ENCODE measurements around the gene AP2M1. TPM values are rescaled to one million over a fixed set of nuclear protein-coding genes. Genes with fewer than 3 reads are reported as not detected.
A peak's percentile ranks its signal among the peaks of the same experiment; 100 is the strongest.

Gene AP2M1
- total and polyA plus RNA-seq, 2 of the 13 experiments (the other 11 are each of a cell fraction or from before 2014, with no cell fraction given), result 126 to 146 TPM

GRCh38 chr3:184185461-184186183 lies 11.0 kb downstream of the AP2M1 start (continued):
- TF ChIP-seq, protein P1, sequence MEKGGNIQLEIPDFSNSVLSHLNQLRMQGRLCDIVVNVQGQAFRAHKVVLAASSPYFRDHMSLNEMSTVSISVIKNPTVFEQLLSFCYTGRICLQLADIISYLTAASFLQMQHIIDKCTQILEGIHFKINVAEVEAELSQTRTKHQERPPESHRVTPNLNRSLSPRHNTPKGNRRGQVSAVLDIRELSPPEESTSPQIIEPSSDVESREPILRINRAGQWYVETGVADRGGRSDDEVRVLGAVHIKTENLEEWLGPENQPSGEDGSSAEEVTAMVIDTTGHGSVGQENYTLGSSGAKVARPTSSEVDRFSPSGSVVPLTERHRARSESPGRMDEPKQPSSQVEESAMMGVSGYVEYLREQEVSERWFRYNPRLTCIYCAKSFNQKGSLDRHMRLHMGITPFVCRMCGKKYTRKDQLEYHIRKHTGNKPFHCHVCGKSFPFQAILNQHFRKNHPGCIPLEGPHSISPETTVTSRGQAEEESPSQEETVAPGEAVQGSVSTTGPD (CRISPR knock-in tag; IDR thresholded peaks at IDR 0.05), result no peak
- TF ChIP-seq TIGD3 (CRISPR knock-in tag; IDR thresholded peaks at IDR 0.05; ENCODE audit: borderline replicate concordance) (no peak), KLF16 (CRISPR knock-in tag; IDR thresholded peaks at IDR 0.05) (no peak), ZNF296 (CRISPR knock-in tag; conservative IDR thresholded peaks at IDR 0.05) (no peak), ZNF451 (CRISPR knock-in tag; IDR thresholded peaks at IDR 0.05) (peak; percentile 64; the same call in 1 of the 2 replicates), ZNF160 (CRISPR knock-in tag; IDR thresholded peaks at IDR 0.05) (no peak), KLF12 (CRISPR knock-in tag; IDR thresholded peaks at IDR 0.05; ENCODE audit: borderline replicate concordance) (no peak), REST (IDR thresholded peaks at IDR 0.05; ENCODE audit: borderline replicate concordance in 1 of 2, low read depth in 1 of 2, low read length in 2 of 2) (peak in 1 of 2 experiments; percentile 8; a peak in 1 of 4 replicates), PAXIP1 (CRISPR knock-in tag; conservative IDR thresholded peaks at IDR 0.05) (peak; percentile 41), CHD2 (IDR thresholded peaks at IDR 0.05; ENCODE audit: low read depth, low read length) (no peak), ZNF639 (CRISPR knock-in tag; conservative IDR thresholded peaks at IDR 0.05) (no peak; the same call in 1 of the 2 replicates), EZH2 (conservative IDR thresholded peaks at IDR 0.05; ENCODE audit: low read depth, low read length) (no peak), ZBTB14 (CRISPR knock-in tag; IDR thresholded peaks at IDR 0.05) (peak; percentile 67), TMF1 (CRISPR knock-in tag; IDR thresholded peaks at IDR 0.05; ENCODE audit: low read depth) (no peak)
- TF ChIP-seq, protein P2, sequence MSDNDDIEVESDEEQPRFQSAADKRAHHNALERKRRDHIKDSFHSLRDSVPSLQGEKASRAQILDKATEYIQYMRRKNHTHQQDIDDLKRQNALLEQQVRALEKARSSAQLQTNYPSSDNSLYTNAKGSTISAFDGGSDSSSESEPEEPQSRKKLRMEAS (IDR thresholded peaks at IDR 0.05), result peak; percentile 95
